ENCODE measurements around the gene MRPS31.

GRCh38 chr13:40793339-40793738 lies 22.3 kb upstream of the MRPS31 start:
- TF ChIP-seq POLR2A (IDR thresholded peaks at IDR 0.05; ENCODE audit: low read length) (no peak), GATA1 (IDR thresholded peaks at IDR 0.05; ENCODE audit: low read depth, low read length) (no peak)
